Activated CD8-positive, alpha-beta memory T cell treated with anti-CD3 and anti-CD28 coated beads, Interleukin-2, amount 50 U/mL, for 48 hours (primary cell): ENCODE results near the gene DAP3.
"Not testable (repeated sequence)": the region's sequence is repeated elsewhere in the genome, so short reads cannot be mapped to it uniquely, and the experiment has no call there.

Experiments
- DNase-seq: peaks from one replicate; pipeline ENCODE4 v3.0.0-alpha.2; 2020

Gene DAP3

DNA sequence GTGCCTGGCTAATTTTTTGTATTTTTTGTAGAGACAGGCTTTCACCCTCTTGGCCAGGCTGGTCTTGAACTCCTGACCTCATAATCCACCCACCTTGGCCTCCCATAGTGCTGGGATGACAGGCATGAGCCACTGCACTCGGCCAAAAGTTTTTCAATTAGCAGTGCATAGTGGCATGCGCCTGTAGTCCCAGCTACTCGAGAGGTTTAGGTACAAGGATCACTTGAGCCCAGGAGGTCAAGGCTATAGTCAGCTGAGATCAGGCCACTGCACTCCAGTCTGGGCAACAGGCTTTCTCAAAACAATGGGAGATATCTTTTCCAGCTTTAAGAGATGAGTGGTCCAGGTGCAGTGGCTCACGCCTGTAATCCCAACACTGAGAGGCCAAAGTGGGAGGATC, 30.8 kb downstream of the DAP3 start:
- no peak for DNase-seq

- DNase-seq = no peak
These were observed 36.3 kb downstream of the DAP3 start for GRCh38 chr1:155725142-155725541.

- no peak for DNase-seq
These were observed 40.4 kb downstream of the DAP3 start for GRCh38 chr1:155729031-155729898.

GRCh38 chr1:155740995-155741394, 52.1 kb downstream of the DAP3 start:
- no peak for DNase-seq

DNA sequence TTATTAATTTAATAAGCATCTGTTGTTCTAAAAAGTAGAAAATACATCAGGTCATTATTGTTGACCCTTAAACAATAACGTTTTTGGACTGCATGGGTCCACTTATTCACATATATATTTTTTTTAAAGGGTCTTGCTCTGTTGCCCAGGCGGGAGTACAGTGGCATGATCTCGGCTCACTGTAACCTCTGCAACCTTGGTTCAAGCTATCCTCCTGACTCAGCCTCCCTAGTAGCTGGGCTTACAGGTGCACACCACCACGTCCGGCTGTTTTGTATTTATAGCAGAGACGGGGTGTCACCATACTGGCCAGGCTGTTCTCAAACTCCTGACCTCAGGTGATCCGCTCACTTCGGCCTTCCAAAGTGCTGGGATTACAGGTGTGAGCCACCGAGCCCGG, 53.0 kb downstream of the DAP3 start:
- no peak for DNase-seq

DNA sequence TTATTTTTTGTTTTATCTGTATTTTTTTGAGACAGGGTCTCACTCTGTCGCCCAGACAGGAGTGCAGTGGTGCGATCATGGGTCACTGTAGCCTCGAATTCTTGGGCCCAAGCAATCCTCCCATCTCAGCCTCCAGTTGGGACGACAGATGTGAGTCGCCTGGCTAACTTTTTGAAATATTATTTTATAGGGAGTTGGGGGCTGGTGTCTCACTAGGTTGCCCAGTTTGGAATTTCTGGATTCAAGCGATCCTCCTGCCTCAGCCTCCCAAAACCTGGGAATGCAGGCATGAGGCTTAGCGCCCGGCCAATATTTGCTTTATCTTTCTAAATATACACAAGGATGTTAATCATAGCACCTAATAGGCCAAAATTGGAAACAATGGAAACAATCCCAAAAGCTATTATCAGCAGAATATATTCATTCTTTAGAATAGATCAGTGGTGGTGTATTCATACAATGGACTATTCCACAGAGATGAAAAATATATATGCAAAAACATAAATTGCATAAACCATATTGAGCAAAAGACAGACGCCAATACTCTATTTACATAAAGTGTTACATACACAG, 55.9 kb downstream of the DAP3 start:
- no peak for DNase-seq

DNA sequence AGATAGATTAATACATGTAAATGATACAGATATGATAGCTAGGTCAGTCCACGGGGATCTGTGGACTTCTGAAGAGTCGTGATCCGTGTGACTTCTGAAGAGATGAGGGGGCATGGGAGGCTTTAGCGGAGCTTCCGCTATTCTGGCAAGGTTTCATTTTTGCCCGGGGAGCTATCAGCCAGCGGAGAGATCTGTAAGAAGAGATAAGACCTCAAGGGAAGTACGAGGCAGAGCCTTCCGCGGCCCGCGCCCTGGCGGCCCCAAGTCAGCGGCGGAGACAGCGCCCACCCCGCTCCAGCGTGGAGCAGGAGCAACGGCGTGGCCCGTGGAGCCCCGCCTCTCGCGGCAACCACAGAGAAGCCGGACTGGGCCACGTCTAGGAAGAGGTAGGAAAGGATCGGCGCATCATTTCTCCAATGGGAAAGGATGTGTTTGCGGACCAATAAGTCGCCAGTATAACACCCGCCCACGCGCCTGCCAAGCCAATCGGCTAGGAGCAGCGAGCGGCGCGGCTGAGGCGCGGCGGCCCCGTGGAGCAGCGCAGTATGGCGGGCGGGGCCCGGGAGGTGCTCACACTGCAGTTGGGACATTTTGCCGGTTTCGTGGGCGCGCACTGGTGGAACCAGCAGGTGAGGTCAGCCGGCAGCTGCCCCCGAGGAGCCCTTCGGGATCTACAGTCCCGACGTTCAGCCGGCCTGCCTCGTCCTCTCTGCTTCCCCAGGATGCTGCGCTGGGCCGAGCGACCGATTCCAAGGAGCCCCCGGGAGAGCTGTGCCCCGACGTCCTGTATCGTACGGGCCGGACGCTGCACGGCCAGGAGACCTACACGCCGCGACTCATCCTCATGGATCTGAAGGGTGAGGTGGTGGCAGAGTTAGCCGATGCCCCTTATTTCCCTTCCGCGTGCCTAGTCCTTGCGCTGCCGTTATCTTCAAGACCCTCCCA, 56.7 kb downstream of the DAP3 start:
- peak; percentile 99 for DNase-seq

- not testable (repeated sequence) for DNase-seq
These were observed 58.7 kb downstream of the DAP3 start for GRCh38 chr1:155747586-155747985.

GRCh38 chr1:155748141-155748540, 59.2 kb downstream of the DAP3 start:
- not testable (repeated sequence) for DNase-seq

DNA sequence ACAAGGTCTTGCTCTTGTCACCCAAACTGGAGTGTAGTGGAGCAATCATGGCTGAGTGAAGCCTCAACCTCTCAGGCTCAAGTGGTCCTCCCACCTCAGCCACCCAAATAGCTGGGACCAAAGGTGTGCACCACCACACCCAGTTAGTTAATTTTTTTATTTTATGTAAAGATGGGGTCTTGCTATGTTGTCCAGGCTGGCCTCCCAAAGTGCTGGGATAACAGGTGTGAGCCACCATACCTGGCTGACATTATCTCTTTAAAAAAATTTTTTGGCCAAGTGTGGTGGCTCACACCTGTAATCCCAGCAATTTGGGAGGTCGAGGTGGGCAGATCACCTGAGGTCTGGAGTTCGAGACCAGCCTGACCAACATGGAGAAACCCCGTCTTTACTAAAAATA, 70.1 kb downstream of the DAP3 start:
- DNase-seq = not testable (repeated sequence)

DNA sequence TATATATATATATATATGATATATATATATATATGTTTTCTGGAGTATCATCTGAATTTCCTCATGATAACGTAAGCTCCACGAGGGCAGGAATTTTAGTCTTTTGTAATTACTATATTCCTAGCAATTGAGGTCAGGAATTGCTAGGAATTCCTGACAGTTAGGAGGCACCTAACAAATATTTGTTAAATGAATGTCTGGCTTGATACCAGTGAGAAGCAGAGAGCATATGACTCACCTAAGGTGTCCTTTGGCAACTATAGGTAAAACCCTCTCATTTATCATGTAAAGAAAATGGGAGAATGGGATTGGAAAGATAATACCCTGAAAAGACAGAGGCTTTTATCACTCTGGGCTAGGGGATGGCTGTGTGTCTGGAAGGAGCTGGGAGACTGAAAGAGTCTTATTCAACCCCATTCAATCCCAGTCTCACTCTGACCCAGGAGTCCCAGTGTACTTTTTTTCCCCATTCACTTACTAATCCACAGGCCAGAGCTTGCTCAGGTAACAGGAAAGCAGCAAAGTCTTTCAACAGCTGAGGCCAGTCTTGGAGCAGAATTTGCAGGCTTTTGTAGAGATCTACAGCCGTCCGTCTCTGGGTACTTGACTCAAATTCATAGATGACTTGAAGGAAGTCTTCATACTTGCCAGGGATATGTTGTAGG, 71.2 kb downstream of the DAP3 start:
- no peak for DNase-seq

DNA sequence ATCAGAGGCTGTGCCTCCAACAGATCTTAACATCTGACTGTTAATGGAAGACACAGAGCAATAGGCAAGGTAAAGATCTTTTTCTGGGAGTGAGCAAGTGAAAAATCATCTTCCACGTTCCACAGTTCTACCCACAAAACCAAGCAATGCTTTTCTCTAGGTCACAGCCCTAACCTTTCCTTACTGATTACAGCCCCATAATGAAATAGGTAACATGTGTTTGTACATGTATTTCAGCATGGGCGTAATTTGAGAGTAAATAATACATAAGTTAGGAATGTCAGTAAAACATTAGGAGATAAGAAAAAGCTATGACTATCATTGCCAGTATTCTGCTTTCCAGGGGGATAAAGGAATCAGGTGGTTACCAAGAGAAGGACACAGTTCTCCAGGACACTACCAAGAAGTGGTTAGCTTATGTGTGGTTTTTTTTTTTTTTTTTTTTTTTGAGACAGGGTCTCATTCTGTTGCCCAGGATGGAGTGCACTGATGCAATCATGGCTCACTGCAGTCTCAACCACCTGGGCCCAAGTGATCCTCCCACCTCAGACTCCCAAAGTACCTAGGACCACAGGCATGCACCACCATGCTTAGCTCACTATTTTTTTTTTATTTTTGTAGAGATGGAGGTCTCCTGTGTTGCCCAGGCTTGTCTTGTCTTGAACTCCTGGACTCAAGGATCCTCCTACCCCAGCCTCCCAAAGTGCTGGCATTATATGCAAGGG, 72.0 kb downstream of the DAP3 start:
- no peak for DNase-seq

GRCh38 chr1:155761736-155762405, 73.0 kb downstream of the DAP3 start:
- DNase-seq = no peak

- DNase-seq = not testable (repeated sequence)
These were observed 74.4 kb downstream of the DAP3 start for GRCh38 chr1:155763090-155763815.

GRCh38 chr1:155763989-155764388, 75.1 kb downstream of the DAP3 start:
- not testable (repeated sequence) for DNase-seq

DNA sequence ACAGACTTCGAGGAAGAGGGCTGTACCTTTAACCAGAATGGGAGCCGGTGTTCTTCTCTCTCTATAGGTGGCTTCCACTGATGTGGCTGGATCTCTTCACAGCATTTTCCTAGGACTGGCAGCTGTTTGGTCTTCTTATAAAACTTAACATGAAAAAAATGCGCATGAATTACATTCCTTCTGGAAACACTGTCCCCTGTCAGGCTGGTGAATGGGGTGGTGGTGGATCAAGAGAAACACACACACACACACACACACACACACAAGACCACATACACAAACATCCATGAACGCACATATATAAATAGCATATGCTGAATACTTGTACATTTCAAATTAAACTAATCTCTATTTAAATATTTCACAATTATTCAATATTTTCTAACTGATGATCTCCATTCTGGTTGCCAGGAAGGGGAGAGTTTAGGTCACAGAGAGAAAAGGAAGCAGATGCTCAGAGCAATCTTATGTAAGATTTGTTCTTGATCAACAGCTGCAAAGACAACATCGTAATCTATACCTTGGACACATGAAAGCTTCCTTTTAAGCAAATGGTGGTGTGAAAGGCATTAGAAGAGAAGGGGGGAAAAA, 78.6 kb downstream of the DAP3 start:
- not testable (repeated sequence) for DNase-seq

DNA sequence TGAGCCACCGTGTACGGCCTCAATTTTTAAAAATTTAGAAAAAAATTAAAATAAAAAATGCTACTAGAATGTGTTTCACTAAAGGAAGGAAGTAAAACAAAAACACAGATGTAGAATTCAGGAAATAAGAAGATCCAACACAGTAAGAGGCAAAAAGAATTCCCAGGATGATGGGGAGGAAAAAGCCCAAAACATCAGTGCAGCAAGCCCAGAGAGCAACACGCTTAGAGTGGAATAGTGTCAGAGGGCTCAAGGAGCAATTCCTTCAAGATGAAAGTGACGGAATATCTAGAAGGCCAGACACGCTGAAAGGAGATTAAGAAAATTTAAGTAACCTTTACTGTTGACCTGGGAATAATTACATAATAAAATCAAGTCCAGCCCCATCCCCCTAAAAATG, 80.4 kb downstream of the DAP3 start:
- DNase-seq = no peak

DNA sequence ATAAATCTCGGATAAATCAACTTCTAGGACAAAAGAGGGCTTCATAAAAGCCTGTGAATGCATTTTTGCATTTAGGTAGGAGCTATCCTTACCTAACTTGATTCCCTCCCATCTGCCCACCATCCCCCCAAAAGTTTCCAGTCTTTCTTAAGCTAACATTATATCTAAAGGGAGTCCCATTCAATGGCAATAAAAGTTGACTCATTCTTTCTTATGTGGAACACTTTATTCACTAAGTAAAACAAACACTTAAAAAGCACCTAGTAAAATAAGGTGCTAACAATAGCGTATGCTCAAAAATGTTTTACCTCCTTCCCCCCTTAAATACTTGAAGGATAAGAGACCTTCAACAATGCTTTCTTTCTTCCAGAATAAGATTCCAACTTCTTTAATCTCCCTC, 84.3 kb downstream of the DAP3 start:
- DNase-seq = no peak

DNA sequence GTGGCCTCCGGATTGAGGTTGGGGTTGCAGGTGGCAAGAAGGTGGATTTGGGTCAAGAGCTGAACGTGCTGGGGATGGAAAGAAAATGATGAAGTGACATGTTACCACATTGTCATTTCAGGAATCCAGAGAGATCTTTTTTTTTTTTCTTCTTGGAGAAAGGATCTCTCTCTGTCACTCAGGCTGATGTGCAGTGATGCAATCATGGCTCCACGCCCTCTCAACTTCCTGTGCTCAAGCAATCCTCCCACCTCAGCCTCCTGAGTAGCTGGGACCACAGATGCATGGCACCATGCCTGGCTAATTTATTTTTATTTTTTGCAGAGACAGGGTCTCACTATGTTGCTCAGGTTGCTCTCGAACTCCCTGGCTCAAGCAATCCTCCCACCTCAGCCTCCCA, 87.5 kb downstream of the DAP3 start:
- DNase-seq = no peak

DNA sequence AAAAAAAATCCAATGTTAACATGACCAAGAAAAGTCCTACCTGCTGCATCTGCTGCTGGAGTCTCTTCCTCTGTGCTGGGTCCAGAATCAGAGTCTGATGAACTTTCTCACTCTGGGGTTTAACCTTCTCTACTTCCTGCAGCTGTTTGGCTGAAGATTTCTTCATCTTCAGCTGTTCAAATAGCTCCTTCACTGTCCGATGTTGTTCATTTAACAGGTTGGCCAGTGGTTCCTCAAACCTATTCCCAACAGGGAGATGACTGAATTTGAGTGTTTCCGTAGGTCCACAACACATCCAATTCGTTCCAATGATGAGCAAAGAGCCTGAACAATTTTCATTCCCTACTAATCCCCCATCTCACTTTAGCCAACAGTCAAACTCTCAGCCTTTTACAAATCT, 88.7 kb downstream of the DAP3 start:
- no peak for DNase-seq
